CD4-positive, alpha-beta T cell treated with Interleukin-15 for 1 hour (primary cell): ENCODE measurements around the gene RNU6-1.

Experiments used
- DNase-seq: peaks from one replicate; pipeline ENCODE4 v3.0.0-alpha.2; 2020

RNU6-1 gene

GRCh38 chr15:67839929-67840748, at the start of gene RNU6-1:
TSS of gene RNU6-1 (minus strand) at chr15:67840045.
- DNase-seq: peak; percentile 96

- DNase-seq: no peak
These were observed 47.9 kb upstream of the RNU6-1 start for GRCh38 chr15:67887776-67888175.

GRCh38 chr15:67885861-67886260, 46.0 kb upstream of the RNU6-1 start:
- no peak for DNase-seq

GRCh38 chr15:67885175-67885523, 45.3 kb upstream of the RNU6-1 start:
- DNase-seq: no peak

- DNase-seq: peak; percentile 19
These were observed 44.8 kb upstream of the RNU6-1 start for GRCh38 chr15:67884514-67885174.

GRCh38 chr15:67884009-67884408, 44.2 kb upstream of the RNU6-1 start:
- no peak for DNase-seq

GRCh38 chr15:67883234-67883773, 43.5 kb upstream of the RNU6-1 start:
- DNase-seq: no peak

GRCh38 chr15:67882487-67883233, 42.8 kb upstream of the RNU6-1 start:
- no peak for DNase-seq

- peak; percentile 39 for DNase-seq
These were observed 40.9 kb upstream of the RNU6-1 start for GRCh38 chr15:67880651-67881182.

GRCh38 chr15:67879440-67880129, 39.7 kb upstream of the RNU6-1 start:
- DNase-seq: no peak

- no peak for DNase-seq
These were observed 38.9 kb upstream of the RNU6-1 start for GRCh38 chr15:67878712-67879206.

GRCh38 chr15:67873777-67874176, 33.9 kb upstream of the RNU6-1 start:
- no peak for DNase-seq

- no peak for DNase-seq
These were observed 31.1 kb upstream of the RNU6-1 start for GRCh38 chr15:67870868-67871408.

- no peak for DNase-seq
These were observed 29.9 kb upstream of the RNU6-1 start for GRCh38 chr15:67869701-67870100.

GRCh38 chr15:67865766-67866165, 25.9 kb upstream of the RNU6-1 start:
- DNase-seq: no peak

- no peak for DNase-seq
These were observed 25.5 kb upstream of the RNU6-1 start for GRCh38 chr15:67865331-67865730.

GRCh38 chr15:67863442-67863987, 23.7 kb upstream of the RNU6-1 start:
- peak; percentile 67 for DNase-seq

- DNase-seq: no peak
These were observed 23.1 kb upstream of the RNU6-1 start for GRCh38 chr15:67862750-67863441.

- no peak for DNase-seq
These were observed 22.1 kb upstream of the RNU6-1 start for GRCh38 chr15:67861983-67862382.

- no peak for DNase-seq
These were observed 19.6 kb upstream of the RNU6-1 start for GRCh38 chr15:67859331-67859946.

GRCh38 chr15:67857220-67857619, 17.4 kb upstream of the RNU6-1 start:
- no peak for DNase-seq
